Activated CD4-positive, alpha-beta T cell treated with anti-CD3 and anti-CD28 coated beads, Interleukin-2, amount 50 U/mL, for 4 hours (primary cell): Measurements from ENCODE around the gene PLD3.
"Not testable (repeated sequence)": the region's sequence is repeated elsewhere in the genome, so short reads cannot be mapped to it uniquely, and the experiment has no call there.

Experiments
- DNase-seq, 2 experiments: peaks; one replicate each; pipeline ENCODE4 v3.0.0-alpha.2; 2020

PLD3 gene

DNA sequence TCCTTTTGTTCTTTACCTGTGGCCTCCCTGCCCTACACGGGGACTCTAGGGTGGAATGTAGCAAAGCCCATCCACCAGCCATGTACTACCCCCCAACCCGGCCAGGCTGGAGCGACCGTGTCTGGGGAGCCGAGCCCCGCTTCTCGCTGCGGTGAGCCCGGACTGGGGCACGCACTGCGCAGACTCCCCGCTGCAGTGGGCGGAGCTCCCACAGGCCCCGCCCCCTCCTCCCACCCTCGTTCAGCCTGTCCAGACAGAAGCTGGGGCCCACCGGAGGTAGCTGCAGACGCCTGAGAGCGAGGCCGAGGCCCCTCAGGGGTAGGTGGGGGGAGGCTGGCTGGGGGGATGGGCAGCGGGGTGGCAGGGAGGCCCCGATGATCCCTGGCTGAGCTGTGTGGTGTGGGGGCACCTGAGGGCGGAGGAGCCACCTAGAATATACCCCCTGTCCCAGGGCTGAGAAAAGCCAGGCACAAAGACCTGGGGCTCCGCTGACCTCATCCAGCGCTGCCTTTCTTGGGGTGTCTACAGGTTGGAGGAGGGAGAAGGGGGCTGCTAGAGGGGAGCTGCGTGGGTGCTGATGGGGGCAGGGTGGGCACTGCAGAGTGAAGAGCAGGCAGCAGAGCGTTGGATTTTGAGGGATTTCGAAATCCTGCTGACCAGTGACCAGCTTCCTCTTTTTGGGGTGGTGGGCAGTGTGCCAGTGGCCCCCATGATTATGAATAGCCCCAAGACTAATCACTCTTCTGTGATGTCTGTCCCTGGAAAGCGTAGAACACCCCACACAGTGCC is 17.3 kb downstream of the PLD3 start:
- peak; percentile 7 to 12 for DNase-seq

DNA sequence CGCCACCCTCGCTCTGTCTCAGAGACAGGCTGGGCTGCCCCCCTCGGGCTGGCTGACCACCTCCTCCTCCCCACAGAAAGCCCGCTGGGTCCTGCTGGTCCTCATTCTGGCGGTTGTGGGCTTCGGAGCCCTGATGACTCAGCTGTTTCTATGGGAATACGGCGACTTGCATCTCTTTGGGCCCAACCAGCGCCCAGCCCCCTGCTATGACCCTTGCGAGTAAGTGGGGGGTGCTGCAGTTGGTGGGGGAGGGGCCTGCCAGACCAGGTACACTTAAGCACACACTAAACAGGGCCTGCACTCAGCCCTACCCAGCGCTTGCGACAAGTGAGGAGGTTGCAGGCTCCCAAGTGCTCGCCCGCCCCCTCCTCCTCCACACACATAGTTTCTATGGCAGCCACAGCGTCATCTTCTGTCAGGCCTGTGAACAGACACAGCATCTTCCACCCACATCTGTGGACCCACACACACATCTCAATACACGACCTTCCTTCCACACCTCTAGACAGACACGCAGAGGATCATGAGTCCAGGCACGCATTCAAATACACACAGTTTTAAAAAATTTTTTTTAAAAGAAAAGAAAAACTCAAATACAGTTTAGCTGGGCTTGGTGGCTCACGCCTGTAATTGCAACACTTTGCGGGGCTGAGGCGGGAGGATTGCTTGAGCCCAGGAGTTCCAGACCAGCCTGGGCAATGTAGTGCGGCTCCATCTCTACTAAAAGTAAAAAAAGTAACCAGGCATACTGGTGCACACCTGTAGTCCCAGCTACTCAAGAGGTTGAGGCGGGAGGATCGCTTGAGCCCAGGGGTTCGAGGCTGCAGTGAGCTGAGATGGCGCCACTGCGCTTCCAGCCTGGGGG is 18.4 kb downstream of the PLD3 start:
- DNase-seq = no peak

DNA sequence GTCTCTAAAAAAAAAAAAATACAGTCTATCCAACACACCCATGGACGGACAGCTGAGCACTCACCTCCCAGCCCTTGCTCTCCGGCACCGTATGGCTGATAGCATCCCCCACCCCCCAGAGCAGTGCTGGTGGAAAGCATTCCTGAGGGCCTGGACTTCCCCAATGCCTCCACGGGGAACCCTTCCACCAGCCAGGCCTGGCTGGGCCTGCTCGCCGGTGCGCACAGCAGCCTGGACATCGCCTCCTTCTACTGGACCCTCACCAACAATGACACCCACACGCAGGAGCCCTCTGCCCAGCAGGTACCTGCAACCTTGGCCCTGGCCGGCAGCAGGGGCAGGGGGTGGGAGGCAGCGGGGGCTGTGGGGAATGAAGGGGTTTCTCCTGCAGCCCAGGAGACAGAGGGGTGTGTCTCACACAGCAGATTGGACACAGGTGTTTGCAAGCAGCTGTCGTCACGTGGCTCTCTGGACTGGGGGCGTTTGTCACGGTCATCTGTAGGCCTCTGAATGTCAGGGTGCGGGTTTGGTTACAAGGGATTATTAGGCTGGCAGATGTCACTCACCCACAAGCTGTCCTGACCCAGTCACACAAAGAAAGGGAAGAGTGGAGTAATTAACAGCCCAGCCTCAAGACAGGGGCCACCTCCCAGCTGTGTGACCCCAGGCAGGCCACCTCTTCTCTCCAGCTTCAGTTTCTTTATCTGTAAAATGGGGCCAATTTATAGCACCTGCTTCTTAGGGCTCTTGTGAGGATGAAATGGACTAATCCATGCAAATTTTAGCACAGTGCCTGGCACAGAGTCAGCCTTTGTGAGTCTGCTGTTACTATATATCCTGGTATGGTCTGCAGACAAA is 19.3 kb downstream of the PLD3 start:
- DNase-seq = no peak

DNA sequence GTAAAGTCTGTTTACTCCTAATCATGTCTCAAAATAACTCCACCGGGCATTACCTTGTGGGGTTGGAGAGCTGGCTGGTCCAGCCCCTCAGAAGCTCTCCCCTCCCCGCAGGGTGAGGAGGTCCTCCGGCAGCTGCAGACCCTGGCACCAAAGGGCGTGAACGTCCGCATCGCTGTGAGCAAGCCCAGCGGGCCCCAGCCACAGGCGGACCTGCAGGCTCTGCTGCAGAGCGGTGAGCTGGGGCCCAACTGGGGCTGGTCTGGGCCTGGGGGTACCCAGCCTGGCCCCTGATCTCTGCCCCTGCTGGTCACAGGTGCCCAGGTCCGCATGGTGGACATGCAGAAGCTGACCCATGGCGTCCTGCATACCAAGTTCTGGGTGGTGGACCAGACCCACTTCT is 21.3 kb downstream of the PLD3 start:
- no peak for DNase-seq

DNA sequence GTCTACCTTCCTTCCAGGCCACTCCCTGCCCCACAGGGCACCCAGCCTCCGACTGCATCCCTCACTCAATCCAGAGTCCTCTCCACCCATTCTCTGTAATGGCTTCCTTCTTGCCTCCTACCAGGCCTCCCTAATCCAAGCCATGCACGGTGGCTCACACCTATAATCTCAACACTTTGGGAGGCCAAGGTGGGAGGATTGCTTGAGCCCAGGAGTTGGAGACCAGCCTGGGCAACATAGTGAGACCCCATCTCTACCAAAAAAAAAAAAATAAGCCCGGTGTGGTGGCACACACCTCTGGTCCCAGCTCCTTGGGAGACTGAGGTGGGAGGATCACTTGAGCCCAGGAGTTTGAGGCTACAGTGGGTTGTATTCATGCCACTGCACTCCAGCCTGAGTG is 21.8 kb downstream of the PLD3 start:
- not testable (repeated sequence) for DNase-seq

DNA sequence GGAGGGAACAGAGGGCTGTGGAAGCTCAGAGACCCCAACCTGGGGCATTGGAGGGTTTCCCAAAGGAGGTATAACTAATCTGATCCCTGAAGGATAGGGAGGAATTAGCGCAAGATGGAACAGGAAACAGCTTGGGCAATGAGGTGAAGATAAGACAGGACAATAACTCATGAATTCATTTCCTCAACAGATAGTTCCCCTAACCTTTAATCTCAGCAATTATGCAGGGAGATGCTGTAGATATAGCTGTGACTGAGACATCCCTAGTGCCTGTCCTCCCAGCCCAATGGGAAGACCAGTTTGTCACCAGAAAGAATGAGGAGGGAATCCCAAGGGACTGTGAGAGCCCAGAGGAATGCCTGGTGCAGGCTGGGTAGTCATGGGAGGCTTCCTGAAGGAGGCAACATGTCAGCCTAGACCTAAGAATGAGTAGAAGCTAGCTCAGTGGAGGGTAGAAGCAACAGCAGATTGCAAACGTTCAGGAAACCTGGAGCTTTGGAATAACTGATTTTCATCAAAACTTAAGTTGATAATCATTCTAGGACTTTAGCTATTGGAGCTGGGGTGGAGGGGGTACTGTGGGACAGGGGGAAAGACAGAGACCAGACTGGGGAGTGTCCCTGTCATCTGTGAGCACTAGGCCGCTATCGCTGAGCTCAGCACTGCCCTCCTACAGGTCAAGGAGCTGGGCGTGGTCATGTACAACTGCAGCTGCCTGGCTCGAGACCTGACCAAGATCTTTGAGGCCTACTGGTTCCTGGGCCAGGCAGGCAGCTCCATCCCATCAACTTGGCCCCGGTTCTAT is 22.7 kb downstream of the PLD3 start:
- DNase-seq = no peak

DNA sequence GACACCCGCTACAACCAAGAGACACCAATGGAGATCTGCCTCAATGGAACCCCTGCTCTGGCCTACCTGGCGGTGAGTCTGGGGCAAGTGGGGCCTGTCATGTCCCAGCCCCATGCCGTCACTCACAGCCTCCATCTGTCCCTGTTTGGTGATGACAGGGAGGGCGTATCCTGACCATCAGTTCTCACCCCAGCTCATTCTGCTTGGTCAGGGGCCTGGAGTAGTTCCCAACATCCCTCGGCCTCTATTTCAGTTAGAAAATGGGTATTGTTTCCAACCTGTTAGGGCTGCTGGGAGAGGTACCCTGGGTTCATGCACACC is 23.3 kb downstream of the PLD3 start:
- no peak for DNase-seq

DNA sequence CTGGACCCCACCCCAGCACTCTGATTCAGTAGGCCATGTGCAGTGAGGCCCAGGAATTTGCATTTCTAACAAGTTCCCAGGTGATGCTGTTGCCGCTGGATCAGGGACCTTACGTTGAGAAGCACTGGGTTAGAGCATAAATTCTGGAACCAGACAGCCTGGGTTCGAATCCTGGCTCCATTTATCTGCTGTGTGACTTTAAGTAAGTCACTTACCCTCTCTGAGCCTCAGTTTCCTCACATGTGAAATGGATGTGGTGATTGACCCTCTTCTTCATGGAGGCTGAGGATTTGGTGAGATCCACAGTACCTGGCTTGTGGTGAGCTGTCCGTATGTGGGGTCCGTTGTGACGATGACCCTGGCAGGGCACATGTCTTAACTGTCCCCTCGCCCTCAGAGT is 25.6 kb downstream of the PLD3 start:
- DNase-seq = no peak

DNA sequence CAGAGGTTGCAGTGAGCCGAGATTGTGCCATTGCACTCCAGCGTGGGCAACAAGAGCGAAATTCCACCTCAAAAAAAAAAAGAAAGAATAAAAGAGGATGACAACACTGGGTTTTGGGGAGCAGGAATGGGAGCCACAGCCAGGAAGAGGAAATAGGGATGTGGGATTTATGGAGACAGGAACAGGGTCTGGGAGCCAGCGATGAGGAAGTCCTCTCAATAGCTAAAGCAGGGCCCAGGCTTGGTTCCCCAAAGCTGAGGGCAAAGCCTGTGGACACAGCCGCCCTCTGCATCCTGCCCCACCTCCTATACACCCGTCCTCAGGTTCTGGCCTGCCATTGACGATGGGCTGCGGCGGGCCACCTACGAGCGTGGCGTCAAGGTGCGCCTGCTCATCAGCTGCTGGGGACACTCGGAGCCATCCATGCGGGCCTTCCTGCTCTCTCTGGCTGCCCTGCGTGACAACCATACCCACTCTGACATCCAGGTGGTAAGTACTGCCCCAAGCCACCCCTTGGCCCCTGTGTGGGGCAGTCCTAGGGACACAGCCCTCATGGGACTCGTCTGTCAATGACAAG is 27.9 kb downstream of the PLD3 start:
- no peak for DNase-seq

DNA sequence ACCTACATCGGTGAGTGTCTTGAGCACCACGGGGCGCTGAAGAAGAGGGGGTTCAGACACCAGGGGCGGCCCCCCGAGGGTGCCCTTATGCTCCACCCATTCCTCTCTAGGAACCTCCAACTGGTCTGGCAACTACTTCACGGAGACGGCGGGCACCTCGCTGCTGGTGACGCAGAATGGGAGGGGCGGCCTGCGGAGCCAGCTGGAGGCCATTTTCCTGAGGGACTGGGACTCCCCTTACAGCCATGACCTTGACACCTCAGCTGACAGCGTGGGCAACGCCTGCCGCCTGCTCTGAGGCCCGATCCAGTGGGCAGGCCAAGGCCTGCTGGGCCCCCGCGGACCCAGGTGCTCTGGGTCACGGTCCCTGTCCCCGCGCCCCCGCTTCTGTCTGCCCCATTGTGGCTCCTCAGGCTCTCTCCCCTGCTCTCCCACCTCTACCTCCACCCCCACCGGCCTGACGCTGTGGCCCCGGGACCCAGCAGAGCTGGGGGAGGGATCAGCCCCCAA is 29.4 kb downstream of the PLD3 start:
- DNase-seq = no peak

DNA sequence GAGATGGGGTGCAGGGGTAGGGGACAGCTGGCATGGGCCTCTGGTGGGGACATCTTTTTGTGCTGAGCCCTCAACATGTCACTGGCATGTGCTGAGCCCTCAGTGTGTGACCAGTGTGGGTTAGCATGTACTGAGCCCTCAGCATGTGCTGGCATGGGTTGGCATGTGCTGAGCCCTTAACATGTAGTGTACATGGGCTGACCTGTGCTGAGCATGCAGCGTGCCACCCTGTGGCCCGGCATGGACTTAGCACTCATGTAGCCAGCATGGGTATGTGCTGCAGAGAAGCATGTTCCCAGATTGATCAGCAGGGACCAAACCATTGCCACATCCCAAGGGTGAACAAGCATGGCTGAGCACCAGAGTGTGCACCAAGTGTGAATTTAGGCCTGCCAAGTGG is 30.0 kb downstream of the PLD3 start:
- DNase-seq = no peak

DNA sequence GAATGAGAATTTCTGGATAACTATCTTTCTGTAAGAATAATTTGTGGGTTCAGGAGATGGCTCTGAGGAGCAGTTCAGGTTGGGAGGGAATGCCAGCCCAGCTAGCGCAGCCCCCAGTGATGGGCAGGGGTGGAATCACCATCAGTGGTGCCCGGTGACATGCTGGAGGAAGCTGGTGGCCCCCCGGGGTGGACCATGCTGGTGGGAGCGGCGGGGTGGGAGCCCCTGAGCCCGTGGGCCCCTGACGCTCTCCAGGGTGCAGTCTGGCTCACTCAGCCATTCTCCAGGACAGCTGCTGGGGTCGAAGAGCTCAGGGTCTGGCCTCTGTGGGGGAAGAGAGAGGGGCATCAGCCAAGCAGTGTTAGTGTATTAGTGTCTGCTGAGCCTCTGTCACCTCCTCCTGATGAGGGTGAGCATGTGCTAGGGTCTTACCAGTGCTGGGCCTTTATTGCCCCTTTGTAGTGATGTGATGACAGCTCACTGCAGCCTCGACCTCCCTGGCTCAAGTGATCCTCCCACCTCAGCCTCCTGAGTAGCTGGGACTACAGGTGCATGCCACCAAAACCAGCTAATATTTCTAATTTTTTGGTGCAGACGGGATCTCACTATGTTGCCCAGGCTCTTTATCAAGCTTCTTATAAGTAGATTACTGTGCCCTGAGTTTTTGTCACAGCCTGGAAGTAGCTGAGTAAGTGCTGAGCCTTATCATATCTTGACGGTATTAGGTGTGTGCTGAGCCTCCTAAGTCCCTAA is 31.1 kb downstream of the PLD3 start:
- DNase-seq = no peak

DNA sequence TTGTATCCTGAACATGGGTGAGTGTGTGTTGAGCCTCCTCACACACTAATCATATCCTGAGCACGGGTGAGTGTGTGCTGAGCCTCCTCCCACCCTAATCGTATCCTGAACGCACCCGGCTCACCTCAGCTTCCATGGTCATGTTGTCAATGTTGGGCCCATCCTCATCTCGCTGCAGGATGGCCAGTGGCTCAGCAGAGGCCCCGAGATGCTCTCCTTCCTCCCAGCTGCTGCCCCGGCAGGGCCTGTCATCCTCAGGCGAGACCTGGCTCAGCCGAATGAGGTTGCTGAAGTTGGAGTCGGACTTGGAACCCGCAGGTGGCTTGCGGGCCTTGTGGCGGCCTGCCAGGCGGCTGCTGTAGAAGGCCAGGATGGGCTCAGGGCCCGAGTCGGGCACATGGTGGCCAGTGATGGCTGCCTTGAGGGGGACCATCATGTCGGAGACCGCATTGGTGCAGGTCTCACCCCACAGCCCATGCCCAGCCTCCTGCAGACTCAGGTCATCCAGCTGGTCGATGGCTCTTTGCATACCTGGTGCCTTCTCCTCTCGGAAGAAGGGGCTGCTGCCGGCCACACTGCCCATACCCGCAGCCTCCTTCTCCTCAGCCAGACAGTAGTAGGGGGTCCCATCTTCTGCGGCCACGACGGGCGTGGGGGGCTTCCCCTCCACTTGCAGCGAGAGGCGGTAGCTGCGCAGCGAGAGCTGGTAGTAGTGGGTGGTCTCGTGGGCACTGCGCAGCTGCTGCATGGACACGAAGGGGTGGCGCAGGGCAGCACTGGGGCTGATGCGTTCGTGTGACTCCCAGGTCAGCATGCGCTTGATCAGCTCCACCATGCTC is 31.9 kb downstream of the PLD3 start:
- DNase-seq = no peak

DNA sequence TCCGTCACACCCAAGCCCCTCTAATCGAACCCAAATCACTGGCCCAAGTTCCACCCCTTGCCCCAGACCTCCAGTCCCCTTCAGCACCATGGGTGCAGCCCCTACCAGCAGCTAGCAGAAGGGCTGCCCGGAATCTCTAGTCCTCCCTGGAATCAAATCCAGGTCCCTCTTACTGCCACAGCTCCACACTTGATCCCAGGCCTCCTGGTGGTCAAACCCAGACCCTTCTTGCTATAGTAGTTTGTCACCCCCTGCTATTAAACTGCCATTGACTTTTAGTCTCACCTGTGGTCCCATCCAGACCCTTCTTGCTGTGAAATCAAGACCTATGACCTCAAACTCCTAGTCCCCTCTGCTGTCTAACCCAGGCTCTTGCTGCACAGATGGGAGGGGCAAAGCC is 32.8 kb downstream of the PLD3 start:
- DNase-seq = no peak

DNA sequence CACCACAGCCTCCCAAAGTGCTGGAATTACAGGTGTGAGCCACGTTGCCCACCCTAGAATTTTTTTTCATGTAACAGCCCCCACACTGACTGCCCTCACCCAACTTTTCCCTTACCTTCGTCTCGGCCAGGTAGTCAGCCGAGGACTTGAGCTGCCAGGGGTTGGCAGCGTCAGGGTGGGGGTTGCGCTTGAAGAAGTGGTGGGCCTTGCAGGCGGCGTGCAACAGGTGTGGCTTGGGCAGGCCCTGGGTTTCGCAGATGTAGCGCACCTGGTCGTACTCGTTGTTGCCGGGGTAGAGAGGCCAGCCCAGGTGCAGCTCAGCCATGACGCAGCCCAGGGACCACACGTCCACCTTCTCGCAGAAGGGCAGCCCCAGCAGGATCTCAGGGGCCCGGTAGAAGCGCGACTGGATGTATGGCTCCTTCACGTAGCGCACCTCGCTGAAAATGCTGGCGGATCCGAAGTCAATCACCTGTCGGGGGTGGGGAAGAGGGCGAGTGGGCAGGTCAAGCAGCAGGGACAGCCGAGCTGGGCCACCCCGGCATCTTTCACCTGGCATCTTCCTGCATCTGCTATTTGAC is 35.3 kb downstream of the PLD3 start:
- DNase-seq = no peak

DNA sequence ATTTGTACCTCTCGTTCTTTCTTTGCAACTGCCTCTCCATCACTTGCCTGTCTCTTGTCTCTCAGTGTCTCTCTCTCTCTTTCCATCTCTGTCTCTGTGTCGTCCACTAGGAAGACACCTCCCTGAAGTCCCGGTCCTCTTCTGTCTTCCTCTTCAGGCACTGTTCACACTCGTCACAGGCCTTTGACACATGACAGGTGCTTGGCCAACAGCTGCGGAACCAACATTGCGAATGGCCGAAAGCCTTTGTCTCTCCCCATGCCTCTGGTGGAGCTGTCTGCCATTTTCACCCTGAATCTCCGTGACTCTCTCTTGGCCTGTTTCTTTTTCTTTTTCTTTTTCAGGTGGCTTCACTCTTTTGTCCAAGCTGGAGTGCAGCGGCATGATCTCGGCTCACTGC is 38.7 kb downstream of the PLD3 start:
- no peak for DNase-seq

DNA sequence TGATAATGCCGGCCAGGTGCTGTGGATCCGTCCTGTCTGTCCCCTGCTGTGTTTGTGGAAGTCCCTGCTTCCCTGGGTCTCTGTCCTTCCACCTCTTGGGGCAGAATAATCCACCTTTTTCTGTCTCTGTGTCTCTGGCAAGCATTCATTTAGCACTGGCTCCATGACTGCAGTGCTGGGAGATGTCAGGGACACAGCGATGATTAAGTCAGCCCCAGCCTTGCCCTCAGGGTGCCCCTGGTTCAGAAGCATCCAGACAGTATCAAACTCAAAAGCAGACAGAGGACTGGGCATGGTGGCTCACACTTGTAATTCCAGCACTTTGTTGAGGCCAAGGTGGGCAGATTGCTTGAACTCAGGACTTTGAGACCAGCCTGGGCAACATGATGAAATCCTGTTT is 40.0 kb downstream of the PLD3 start:
- DNase-seq = no peak

DNA sequence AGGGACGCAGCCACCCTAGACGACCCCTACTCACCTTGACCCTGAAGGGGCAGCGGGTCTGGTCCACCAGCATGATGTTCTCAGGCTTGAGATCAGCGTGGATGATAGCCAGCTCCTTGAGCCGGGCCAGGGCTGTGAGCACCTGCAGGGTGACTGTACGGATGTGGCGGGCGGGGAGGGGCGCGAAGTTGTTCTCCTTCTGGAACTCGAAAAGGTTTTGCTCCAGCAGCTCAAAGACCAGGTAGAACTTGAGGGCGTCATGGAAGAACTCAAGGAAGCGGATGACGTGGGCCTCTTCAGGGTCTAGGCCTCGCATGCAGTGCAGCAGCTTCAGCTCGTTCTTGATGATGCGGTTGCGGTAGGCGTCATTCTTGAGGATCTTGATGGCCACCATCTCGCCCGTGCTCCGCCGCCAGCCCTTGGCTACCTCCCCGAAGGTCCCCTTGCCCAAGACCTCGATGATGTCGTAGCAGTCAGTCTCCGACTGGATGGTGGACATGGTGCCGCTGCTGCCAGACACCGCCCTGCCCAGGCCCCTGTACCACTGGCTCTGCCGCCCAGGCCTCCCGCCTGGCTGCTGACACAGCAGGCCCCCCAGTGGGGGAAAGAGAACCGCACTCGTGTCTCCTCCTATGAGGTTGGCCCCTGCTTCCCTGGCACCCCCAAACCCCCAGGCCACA is 41.0 kb downstream of the PLD3 start:
- DNase-seq = no peak

DNA sequence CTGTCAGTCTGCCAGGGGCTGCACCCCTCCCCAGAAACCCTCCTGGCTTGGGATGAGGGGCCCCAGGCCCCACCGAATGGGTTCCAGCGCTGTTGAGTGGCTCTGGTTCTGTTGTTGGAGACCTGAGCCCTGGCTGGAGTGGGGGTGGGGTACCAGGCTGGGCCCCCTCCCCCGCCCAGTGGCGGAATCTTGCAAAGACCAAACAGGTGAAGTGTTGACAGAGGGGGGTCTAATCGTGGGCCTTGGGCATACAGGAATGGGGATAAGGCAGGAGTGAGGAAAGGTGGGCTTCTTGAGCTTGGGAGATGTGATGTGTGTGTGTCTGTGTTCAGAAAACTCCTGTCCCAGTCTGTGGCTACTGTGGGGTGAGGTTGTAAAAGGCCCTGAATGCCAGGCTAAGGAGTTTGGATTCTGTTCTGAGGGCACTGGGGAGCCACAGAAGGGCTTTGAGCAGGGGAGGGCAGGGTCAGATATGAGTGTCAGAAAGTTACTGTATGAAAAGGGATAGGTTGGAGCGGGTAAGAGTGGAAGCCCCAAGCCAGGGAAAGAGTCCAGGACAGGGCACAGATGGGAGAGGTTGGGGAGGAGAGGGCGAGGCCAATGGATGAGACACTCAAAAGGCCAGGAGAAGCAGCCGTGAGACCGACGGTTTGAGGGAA is 41.7 kb downstream of the PLD3 start, which contains the start of gene HIPK4:
HIPK4 (minus strand) TSS at position 98 of the 659 bp plus-strand sequence. CDS start 279 bp downstream, outside the sequence.
- DNase-seq = no peak
